Measurements from ENCODE around the gene RERE. TPM values are rescaled to one million over a fixed set of nuclear protein-coding genes. Genes with fewer than 3 reads are reported as not detected.

The RERE gene
- total RNA-seq, 1 experiment from 2014 or later, result 217 TPM

GRCh38 chr1:8464377-8464776 is 353.1 kb downstream of the RERE start:
- in situ Hi-C loops (cut with HindIII; ENCODE audit: low pct_unique_long_range_greater_than_20kb, low sequenced_read_pairs) (no loop called here), intact Hi-C loops (cut with micrococcal nuclease; ENCODE audit: unreplicated experiment) (no loop called here)
- Histone ChIP-seq H3K4me3 (ENCODE audit: low read depth in 2 of 2, low read length in 2 of 2) (no peak overlapping the region), H3K9me3 (ENCODE audit: control insufficient read depth, insufficient read depth, low read depth, low read length) (no peaks in the 10 kb centered on the region), H3K4me1 (ENCODE audit: control insufficient read depth, insufficient read depth, low read length) (peaks cover 27% of the 10 kb centered on the region), H3K27me3 (ENCODE audit: control insufficient read depth, insufficient read depth, low read length) (no peaks in the 10 kb centered on the region), H3K27ac (ENCODE audit: low read length) (no peak overlapping the region), H3K36me3 (ENCODE audit: control insufficient read depth, insufficient read depth, low read length) (peaks cover 2% of the 10 kb centered on the region)
- ATAC-seq, result no peak
- no peak for DNase-seq (ENCODE audit: low read depth, low spot score)
- TF ChIP-seq, protein P1, sequence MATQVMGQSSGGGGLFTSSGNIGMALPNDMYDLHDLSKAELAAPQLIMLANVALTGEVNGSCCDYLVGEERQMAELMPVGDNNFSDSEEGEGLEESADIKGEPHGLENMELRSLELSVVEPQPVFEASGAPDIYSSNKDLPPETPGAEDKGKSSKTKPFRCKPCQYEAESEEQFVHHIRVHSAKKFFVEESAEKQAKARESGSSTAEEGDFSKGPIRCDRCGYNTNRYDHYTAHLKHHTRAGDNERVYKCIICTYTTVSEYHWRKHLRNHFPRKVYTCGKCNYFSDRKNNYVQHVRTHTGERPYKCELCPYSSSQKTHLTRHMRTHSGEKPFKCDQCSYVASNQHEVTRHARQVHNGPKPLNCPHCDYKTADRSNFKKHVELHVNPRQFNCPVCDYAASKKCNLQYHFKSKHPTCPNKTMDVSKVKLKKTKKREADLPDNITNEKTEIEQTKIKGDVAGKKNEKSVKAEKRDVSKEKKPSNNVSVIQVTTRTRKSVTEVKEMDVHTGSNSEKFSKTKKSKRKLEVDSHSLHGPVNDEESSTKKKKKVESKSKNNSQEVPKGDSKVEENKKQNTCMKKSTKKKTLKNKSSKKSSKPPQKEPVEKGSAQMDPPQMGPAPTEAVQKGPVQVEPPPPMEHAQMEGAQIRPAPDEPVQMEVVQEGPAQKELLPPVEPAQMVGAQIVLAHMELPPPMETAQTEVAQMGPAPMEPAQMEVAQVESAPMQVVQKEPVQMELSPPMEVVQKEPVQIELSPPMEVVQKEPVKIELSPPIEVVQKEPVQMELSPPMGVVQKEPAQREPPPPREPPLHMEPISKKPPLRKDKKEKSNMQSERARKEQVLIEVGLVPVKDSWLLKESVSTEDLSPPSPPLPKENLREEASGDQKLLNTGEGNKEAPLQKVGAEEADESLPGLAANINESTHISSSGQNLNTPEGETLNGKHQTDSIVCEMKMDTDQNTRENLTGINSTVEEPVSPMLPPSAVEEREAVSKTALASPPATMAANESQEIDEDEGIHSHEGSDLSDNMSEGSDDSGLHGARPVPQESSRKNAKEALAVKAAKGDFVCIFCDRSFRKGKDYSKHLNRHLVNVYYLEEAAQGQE (IDR thresholded peaks at IDR 0.05; ENCODE audit: insufficient read depth in 1 of 2, low read depth in 2 of 2, low read length in 1 of 2), result no peak
- no peak for TF ChIP-seq SIN3A (IDR thresholded peaks at IDR 0.05; ENCODE audit: borderline replicate concordance, insufficient read depth, low read depth, low read length)
- CTCF ChIA-PET, result no interaction called here
- BruUV-seq (replicated peaks), result no TSS peak
- POLR2A ChIA-PET, result interaction anchor here (0.5 kb wide), 1 partner anchor 393 kb away, joined by 3 read pairs; no protein-coding TSS in a partner anchor

DNA sequence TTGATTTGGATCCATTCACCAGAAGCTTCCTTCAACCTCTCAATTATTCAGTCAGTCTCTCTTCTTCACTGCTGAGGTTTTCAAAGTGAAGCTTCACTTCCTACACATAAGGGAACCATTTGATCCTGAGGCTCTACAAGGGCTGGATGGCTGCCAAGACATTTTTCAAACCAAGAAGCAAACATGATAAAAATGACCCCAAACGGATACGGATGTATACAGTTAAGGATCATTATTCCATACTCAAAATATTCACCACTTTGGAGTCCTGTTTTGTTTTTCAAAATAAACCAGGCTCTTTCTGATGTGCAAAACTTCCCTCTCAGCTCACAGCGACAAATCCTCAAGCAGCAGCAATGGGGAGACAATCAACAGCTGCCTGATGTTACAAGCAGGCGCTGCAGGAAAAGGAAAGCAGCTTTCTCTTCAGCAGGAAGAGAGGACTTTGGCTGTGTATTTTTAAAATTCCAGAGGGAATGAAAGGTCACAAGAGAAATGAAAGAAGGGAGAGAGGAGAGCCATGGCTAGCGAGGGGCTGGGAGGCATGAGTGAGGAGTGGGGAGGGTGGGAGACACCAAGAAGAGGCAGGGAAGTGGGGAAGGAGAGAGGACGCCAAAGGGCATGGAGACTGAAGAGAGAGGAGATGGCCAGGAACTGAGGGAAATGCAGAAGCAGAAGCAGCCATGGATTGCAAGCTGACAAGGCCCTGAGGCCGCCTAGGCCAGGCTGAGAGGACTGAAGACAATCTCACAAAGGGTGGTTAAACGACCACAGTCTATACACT is 354.1 kb downstream of the RERE start:
- intact Hi-C loops (cut with micrococcal nuclease; ENCODE audit: unreplicated experiment) (no loop called here), in situ Hi-C loops (cut with HindIII; ENCODE audit: low pct_unique_long_range_greater_than_20kb, low sequenced_read_pairs) (no loop called here)
- H3K27me3 ChIP-seq (ENCODE audit: control insufficient read depth, insufficient read depth, low read length), result no peaks in the 10 kb centered on the region
- CTCF ChIA-PET, result no interaction called here
- TF ChIP-seq TCF7L2 (IDR thresholded peaks at IDR 0.05; ENCODE audit: low read depth, low read length) (no peak), SIN3A (IDR thresholded peaks at IDR 0.05; ENCODE audit: borderline replicate concordance, insufficient read depth, low read depth, low read length) (no peak), POLR2AphosphoS5 (IDR thresholded peaks at IDR 0.05; ENCODE audit: low read depth, low read length) (no peak), CTCF (IDR thresholded peaks at IDR 0.05) (no peak)
- TF ChIP-seq, protein P1 (IDR thresholded peaks at IDR 0.05; ENCODE audit: insufficient read depth in 1 of 2, low read depth in 2 of 2, low read length in 1 of 2), result no peak
- no peak overlapping the region for H3K4me3 ChIP-seq (ENCODE audit: low read depth in 2 of 2, low read length in 2 of 2)
- ATAC-seq (peak; percentile 41; the same call in 1 of the 2 replicates), DNase-seq (ENCODE audit: low read depth, low spot score) (no peak)
- POLR2A ChIA-PET, result no interaction called here
- peaks cover 2% of the 10 kb centered on the region for H3K36me3 ChIP-seq (ENCODE audit: control insufficient read depth, insufficient read depth, low read length)
- BruUV-seq (replicated peaks), result no TSS peak
- no peaks in the 10 kb centered on the region for H3K9me3 ChIP-seq (ENCODE audit: control insufficient read depth, insufficient read depth, low read depth, low read length)
- peaks cover 27% of the 10 kb centered on the region for H3K4me1 ChIP-seq (ENCODE audit: control insufficient read depth, insufficient read depth, low read length)
- H3K27ac ChIP-seq (ENCODE audit: low read length), result peak overlapping the region; percentile 48; the same call in 1 of the 2 replicates

All from Panc1 (cell line).